ENCODE results near the gene FAM9B. TPM values are rescaled to one million over a fixed set of nuclear protein-coding genes. Genes with fewer than 3 reads are reported as not detected.

Gene FAM9B
- not detected in 2 replicates for total RNA-seq

GRCh38 chrX:9033989-9034388 lies at the start of gene FAM9B:
Gene FAM9B, minus strand, starts transcription at chrX:9034127. Its CDS starts 1,141 bp downstream, at chrX:9032986.

Other genes starting within 250 kb of the FAM9B start
- gene FAM9A, start 232.7 kb downstream of the FAM9B start, total RNA-seq = not detected in 2 replicates

All from epithelial cell of umbilical artery (primary cell).